ENCODE measurements around the gene DDX49.
"Not testable (repeated sequence)": the region's sequence is repeated elsewhere in the genome, so short reads cannot be mapped to it uniquely, and the experiment has no call there.

The DDX49 gene

GRCh38 chr19:18896421-18896841 lies 23.1 kb upstream of the DDX49 start:
- no peak for DNase-seq

- DNase-seq, result no peak
Observed at GRCh38 chr19:18897094-18898029, 22.2 kb upstream of the DDX49 start.

GRCh38 chr19:18898081-18898606 lies 21.4 kb upstream of the DDX49 start:
- DNase-seq, result no peak

GRCh38 chr19:18898607-18899408 lies 20.7 kb upstream of the DDX49 start:
- no peak for DNase-seq

GRCh38 chr19:18899624-18900560 lies 19.6 kb upstream of the DDX49 start:
- no peak for DNase-seq

- DNase-seq, result no peak
Observed at GRCh38 chr19:18900700-18901481, 18.6 kb upstream of the DDX49 start.

- DNase-seq, result no peak
Observed at GRCh38 chr19:18901491-18901890, 18.0 kb upstream of the DDX49 start.

GRCh38 chr19:18902519-18902918 lies 17.0 kb upstream of the DDX49 start:
- not testable (repeated sequence) for DNase-seq

GRCh38 chr19:18903156-18904037 lies 16.1 kb upstream of the DDX49 start:
- DNase-seq, result no peak

GRCh38 chr19:18904334-18905057 lies 15.0 kb upstream of the DDX49 start:
- DNase-seq, result no peak

- no peak for DNase-seq
Observed at GRCh38 chr19:18905058-18905456, 14.5 kb upstream of the DDX49 start.

GRCh38 chr19:18905513-18906236 lies 13.8 kb upstream of the DDX49 start:
- DNase-seq, result no peak

- DNase-seq, result no peak
Observed at GRCh38 chr19:18906605-18907519, 12.7 kb upstream of the DDX49 start.

GRCh38 chr19:18908917-18909619 lies 10.4 kb upstream of the DDX49 start:
- DNase-seq, result no peak

- no peak for DNase-seq
Observed at GRCh38 chr19:18910010-18910409, 9.5 kb upstream of the DDX49 start.

GRCh38 chr19:18910801-18911436 lies 8.6 kb upstream of the DDX49 start:
- DNase-seq, result no peak

GRCh38 chr19:18912933-18913332 lies 6.6 kb upstream of the DDX49 start:
- DNase-seq, result no peak

Data from NCI-H510A treated with DMSO at 0.1 percent for 48 hours (cell line).